NB4 (cell line): ENCODE results near the gene PDZRN3.

Experiments
- DNase-seq: peaks from one replicate; pipeline ENCODE4 v3.0.0; 2010; ENCODE audit warnings: low read depth
- H3K4me3 ChIP-seq: one replicate; pipeline ENCODE4 v1.5.1; 2011; ENCODE audit warnings: mild to moderate bottlenecking, low read depth, low read length, moderate library complexity
- MYC ChIP-seq: IDR thresholded peaks from 2 replicates; pipeline ENCODE4 v1.6.1; 2011; ENCODE audit warnings: low read depth, low read length
- POLR2A ChIP-seq: IDR thresholded peaks from 2 replicates; pipeline ENCODE4 v1.6.1; 2011; ENCODE audit warnings: mild to moderate bottlenecking; ENCODE audit not compliant: insufficient read length; ENCODE audit errors: extremely low read depth
- TF ChIP-seq, protein P1 (sequence below): IDR thresholded peaks from 2 replicates; pipeline ENCODE4 v1.6.1; 2011; ENCODE audit warnings: low read depth, low read length
- TF ChIP-seq, protein P2 (sequence below): IDR thresholded peaks from one replicate; pipeline ENCODE4 v1.5.1; 2012; ENCODE audit warnings: low read depth, low read length

The PDZRN3 gene

DNA sequence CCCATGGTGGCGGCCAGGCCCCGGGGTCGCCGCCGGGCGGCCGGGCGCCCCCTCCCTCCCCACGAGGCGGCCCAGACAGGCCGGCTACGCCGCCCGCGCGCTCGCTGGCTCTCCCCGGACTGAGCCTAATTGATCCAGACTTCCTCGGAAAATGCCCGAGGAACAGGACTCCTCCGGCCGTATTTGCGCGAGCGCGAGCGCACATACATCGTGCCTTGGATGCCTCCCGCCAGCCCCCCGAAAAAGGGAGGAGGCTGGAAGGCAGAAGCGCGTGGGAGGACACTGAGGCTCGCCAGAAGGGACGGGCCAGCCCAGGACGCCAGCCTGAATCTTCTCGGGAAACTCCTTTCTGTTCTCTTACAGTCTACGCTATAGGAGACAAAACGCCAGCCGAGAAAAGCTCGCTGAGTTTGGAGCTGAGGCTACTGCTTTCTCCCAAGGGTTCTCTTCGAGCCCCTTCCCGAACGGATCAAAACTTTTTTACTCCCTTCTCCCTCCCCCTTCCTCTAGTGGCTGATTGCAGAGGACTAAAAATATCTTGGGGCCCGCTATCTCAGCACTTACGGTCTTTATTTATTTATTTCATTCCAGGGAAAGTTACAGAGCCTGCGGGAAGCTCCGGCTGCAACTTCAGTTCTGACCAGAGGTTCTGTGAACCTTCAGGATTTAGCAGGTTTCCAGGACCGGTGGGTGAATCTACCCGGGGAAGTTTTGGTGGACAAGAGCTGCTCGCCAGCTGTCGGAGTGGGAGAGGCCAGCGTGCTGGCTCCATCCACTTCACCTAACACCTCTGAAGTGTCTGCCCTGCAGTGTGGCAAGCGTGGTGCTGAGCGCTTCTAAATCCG lies at the start of gene PDZRN3:
TSS of gene PDZRN3 (minus strand) at position 121 of the 845 bp plus-strand sequence.
- DNase-seq: no peak
- TF ChIP-seq POLR2A (no peak), MYC (no peak)
- TF ChIP-seq, protein P1, sequence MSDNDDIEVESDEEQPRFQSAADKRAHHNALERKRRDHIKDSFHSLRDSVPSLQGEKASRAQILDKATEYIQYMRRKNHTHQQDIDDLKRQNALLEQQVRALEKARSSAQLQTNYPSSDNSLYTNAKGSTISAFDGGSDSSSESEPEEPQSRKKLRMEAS: no peak
- TF ChIP-seq, protein P2, sequence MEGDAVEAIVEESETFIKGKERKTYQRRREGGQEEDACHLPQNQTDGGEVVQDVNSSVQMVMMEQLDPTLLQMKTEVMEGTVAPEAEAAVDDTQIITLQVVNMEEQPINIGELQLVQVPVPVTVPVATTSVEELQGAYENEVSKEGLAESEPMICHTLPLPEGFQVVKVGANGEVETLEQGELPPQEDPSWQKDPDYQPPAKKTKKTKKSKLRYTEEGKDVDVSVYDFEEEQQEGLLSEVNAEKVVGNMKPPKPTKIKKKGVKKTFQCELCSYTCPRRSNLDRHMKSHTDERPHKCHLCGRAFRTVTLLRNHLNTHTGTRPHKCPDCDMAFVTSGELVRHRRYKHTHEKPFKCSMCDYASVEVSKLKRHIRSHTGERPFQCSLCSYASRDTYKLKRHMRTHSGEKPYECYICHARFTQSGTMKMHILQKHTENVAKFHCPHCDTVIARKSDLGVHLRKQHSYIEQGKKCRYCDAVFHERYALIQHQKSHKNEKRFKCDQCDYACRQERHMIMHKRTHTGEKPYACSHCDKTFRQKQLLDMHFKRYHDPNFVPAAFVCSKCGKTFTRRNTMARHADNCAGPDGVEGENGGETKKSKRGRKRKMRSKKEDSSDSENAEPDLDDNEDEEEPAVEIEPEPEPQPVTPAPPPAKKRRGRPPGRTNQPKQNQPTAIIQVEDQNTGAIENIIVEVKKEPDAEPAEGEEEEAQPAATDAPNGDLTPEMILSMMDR: no peak
- no peak within 1 kb of the TSS for H3K4me3 ChIP-seq

DNA sequence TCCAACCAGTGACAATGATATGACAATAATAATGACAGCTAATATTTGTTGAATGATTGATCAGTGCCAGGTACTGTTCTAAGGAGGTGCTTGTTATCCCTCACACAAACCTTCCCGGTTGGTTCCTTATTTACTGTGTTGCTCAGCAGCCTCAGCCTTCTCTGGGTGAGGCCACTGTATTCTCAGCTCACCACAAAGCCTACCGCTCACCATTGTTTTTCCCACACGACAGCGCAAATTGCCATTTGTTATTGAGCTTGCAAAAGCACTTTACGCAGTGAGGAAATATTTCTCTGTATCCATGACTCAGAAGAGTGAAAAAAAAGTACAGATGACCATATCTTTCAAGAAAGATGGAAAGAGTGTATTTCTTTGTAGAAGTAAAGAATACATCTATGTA lies 49.5 kb upstream of the PDZRN3 start:
- no peak for DNase-seq
- no peak overlapping the region for H3K4me3 ChIP-seq
- TF ChIP-seq, protein P1: no peak
- TF ChIP-seq, protein P2: no peak

DNA sequence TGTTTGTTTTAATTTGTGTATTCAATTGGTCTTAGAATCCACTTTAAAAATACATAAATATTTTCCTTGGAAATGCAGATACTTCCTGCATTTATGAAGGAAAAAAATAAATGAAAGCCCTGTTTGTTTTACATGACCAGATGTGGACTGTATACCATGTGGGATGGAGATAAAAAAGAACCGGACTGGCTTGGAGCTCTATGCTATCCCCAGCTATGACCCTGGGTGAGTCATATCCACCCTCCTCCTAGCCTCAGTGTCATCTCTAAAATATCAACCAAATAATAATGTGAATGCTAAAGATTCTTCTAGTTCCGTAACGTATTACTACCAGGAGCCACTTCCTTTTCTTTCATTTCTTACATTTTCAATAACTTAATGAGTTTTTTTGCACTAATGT lies 44.5 kb upstream of the PDZRN3 start:
- no peak for DNase-seq
- TF ChIP-seq, protein P2: no peak
- no peak for TF ChIP-seq MYC
- TF ChIP-seq, protein P1: no peak
- no peak for TF ChIP-seq POLR2A
- H3K4me3 ChIP-seq: no peak overlapping the region

DNA sequence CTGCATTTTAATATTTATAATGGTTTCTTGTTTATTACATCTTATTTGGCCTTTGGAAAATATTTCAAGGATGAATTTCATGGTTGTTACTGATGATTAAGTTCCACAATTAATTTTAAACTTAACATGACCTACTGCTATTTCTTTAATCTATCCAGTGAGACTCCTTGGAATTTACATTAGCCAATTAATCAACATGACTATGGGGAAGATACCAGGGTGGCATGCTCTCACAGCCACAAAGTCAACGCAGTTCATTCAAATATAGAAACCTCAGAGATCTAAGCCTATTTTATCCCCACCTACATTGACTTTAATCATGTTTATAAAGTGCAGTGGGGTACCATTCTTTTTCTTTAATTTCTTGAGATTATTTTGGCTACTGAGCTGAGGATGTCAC lies 43.6 kb upstream of the PDZRN3 start:
- TF ChIP-seq, protein P1: no peak
- no peak for TF ChIP-seq POLR2A
- TF ChIP-seq MYC: no peak
- TF ChIP-seq, protein P2: no peak
- no peak overlapping the region for H3K4me3 ChIP-seq
- DNase-seq: no peak

DNA sequence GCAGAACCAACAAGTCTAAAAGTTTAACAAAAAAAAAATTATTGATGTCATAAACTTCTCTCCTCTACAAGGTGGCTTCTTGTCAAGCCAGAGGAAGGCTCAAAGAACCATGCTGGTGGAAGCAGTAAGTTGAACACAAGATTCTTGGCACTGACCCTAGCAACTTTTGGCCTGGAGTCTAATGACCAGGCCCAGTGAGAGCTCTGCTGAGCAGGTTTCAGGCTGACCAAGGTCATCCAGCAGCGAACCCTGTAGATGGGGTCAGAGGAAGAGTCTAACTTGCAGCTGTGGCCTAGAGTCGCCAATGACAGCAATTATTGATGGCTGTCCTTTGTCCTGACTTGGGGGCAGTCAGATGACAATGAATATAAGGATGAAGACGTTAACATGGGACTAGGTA lies 43.1 kb upstream of the PDZRN3 start:
- no peak for DNase-seq
- no peak overlapping the region for H3K4me3 ChIP-seq
- TF ChIP-seq, protein P2: no peak
- TF ChIP-seq MYC: no peak
- TF ChIP-seq POLR2A: no peak
- TF ChIP-seq, protein P1: no peak
